HT-29 (cell line): Measurements from ENCODE around the gene IGFL4. TPM values are rescaled to one million over a fixed set of nuclear protein-coding genes. Genes with fewer than 3 reads are reported as not detected.

Source experiments
- DNase-seq: peaks from one replicate; pipeline ENCODE4 v3.0.0-alpha.2; 2015; ENCODE audit warnings: low spot score
- total RNA-seq: library from RNA; depleted of rRNA; stranded (reverse); fragments of >200 nt; shearing (Covaris generic); gene quantifications from 2 replicates; pipeline ENCODE4 v1.2.3, GENCODE V29; 2014

Gene IGFL4
- total RNA-seq, 1 experiment from 2014 or later, result 4.2 TPM

DNA sequence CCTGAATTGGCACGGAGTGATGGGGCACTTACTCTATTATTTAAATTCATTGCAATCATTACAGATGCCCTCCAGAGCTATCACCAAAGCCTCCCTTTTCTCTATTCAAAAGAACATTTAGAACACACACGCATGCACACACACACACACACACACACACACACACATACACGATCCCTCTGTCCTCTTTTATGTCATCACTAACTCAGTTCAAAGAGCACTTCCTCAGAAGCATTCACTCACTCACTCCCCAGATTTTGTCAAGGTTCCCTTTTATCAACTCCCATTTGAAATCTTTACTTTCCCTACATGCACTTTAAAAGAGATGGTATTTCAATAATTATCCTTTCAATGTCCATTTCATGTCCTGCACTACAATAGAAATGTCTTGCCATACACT is 22.4 kb upstream of the IGFL4 start:
- no peak for DNase-seq

DNA sequence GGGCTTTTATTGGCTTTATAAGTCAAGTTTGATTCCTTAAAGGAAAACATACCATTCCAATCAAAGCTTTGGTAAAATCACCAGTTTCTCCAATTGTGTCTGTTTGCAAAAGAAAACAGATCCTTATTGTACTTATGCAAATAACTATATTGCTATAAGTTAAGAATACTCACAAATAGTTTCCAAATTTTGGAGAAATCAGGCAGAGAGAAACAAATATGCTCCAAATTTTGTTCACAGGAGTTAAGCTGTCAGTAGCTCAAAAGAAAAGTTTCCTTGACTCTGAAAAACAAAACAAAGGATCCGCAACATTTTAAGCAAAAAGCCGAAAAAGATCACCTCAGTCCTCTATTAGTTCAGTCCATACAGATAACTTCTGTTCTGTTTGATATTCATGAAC is 19.2 kb upstream of the IGFL4 start:
- DNase-seq, result no peak

DNA sequence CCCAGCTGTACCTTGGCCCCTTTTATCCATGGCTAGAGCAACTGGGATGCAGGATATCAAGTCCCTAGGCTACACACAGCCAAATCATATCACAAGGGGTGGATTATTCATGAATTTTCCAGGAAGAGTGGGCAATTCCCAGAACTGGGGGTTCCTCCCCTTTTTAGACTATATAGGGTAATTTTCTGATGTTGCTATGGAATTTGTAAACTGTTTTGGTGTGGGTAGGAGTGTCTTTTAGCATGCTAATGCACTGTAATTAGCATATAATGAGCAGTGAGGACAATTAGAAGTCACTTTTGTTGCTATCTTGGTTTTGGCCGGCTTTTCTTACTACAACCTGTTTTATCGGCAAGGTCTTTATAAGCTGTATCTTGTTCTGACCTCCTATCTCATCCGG is 18.0 kb upstream of the IGFL4 start:
- DNase-seq, result no peak

DNA sequence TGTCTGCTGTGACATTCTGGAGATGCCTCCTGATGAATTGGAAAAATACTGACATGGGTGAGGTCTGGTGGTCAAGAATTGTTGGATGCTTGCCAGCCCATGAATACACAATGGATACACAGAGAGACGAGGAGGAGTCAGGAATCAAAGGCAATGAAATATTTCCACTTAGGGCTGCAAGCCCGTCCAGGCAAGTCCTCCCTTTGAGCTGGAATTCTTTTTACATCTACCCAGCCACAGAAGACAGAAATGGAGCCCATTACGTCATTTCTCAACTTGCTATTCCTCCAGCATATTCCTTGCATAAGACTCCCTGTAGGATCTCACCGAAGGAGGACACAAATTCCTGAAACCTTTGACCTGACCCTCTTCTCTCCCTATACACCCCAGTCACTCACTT is 15.7 kb upstream of the IGFL4 start:
- peak; percentile 76 for DNase-seq

DNA sequence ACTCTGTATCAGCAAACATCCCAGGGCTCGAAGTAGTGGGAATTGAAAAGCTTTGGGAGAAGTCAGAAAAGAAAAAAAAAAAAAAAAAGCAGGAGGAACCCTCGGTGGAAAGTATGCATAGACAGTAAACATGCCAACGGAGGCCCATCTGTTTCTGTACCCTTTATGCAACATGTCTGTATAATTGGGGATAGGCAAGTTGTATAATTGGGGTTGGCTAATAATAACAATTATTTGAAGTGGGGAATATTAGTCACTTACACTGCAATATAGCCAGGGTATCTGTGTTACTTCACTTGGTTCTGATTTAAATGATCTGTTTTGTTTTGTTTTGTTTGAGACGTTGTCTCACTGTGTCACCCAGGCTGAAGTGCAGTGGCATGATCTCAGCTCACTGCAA is 12.1 kb upstream of the IGFL4 start:
- DNase-seq, result no peak

DNA sequence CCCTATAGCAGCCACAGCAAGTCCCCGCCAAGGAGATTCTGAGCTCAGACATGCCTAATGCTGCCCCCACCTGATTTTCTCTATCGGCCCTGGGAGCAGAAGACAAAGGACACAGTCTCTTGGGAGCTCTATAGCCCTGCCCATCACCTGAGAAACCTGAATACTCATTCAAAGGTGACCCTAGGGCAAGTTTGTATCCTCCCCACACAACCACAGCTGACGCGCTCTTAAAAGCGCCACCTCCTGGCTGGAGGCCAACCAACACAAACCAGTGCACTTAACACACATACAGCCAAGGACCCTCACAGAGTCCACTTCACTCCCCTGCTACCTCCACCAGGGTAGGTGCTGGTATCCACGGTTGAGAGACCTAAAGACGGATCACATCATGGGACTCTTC is 8.8 kb upstream of the IGFL4 start:
- DNase-seq, result no peak

DNA sequence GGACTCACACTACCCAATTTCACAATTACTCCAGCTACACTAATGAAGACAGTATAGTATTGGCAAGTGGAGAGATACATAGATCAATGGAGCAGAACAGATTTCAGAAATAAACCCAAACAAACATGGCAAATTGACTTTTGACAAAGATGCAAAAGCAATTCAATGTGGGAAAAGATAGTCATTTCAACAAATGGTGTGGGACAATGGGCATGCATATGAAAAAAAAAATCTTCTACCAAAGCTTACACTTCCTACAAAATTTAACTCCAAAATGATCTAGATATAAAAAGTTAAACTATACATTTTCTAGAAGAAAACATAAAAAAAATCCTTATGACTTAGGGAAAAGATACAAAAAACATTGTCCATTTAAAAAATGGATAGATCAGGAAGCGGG is 2.7 kb upstream of the IGFL4 start:
- no peak for DNase-seq

DNA sequence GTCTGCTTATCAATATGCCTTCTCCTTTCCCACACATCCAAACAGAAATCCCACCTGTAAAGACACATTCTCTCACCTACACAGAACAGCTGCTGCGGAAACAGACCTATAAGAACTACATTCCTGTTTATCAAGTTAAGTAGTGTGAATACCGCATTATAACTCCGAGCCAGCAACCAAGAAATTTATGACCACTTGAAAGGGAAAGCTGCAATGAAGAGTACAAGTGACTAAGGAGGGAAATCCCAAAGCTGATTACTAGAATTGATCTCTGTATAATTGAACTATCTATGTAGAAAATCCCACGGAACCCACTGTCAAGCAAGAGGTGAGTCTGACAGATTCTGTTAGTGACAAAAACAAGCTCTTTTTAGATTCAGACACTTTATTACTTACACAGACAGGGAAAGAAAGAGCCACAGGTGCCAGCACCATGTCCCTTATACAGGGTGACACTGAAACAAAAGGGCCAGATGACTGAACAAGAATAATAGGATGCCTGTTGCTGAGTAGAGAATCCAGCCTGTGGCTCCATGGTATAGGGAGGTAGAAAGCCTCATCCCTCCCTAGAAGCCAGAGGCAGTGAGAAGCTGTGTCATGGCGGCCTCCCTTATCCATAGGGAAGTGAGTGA is 1.6 kb upstream of the IGFL4 start:
- DNase-seq, result peak; percentile 82

DNA sequence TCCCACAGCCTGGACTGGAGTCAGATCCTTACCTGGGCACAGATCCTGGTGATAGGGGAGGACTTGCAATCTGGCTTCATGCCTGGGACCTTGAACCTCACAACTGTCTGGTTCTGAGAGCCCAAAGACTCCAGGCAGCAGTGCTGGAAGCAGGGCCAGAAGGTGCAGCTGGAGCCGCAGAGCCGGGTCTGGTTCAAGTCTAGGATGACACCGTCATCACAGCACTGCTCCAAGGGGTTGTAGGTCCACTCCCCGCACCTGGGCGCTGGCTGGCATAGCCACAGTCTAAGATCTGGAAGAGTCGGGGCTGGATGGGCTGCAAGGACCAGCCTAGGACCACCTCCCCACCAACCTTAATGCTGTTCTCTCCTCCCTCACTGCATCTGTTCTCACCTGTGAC is 677 bp downstream of the IGFL4 start:
- DNase-seq, result no peak

DNA sequence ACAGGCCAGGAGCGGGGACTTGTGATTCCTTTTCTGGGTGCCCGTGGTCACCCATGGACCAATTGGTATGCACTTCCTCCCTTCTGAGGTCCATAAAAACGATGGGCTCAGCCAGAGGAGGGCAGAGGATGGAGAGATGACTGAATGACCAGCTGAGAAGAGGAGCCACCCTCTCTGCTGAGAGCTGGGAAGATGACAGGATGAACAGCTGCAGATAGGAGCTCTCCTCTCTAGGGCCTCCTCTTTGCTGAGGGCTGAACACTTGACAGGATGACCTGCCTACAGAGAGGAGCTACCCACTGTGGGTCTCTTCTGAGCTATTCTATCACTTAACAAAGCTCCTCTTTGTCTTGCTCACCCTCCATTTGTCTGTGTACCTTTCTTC is 4.1 kb downstream of the IGFL4 start:
- DNase-seq, result peak; percentile 48

DNA sequence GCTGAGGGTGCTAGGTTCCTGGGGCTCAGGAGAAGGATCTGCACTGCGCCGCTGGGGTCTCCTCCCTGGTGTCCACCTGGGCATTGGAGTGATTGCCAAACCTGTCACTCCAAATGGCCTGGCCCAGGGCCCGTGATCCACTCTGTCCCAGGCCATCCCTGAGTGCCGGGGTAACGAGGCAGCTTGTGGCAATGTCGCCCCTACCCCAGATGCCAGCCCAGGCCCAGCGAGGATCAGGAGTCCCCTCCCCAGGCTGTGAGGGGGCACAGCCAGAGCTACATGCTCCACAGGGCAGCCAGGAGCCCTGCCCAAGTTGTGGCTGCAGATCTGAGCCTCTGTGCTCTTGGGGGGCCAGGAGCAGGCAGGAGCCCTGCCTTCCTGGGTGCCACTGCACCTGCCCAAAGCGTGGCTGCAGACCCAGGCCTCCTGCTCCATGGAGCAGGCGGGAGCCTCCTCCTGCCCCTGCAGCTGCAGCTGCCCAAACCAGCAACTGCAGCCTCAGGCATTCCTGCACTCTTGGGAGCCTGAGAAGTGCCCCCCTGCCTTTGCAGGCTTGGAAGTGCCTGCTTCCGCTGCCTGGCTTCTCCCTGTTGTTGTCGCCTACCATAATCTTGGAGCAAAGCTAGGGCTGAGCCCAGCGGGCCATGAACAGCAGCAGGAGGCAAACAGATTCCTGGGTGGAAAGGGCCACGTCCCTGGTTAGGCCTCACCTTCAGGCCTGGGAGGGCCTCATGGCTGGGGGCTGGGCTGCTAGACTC is 4.6 kb downstream of the IGFL4 start:
- no peak for DNase-seq

DNA sequence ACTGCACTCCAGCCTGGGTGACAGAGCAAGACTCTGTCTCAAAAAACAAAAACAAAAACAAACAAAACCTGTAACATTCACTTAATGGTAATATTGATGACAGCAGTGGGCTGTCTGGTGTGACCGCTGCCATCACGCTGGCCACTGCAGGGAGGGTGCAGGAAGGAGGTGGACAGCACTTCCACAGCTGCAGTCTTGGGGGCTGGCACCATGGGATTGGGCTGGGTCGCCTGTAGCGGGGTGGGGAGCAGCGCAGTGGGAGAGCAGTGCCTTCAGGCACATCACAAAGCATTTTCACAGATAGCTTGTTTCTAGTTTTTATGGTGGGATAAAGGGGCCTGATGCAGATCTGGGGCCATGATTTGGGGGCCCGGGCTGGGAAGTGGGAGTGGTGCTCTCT is 5.3 kb downstream of the IGFL4 start:
- DNase-seq, result no peak

DNA sequence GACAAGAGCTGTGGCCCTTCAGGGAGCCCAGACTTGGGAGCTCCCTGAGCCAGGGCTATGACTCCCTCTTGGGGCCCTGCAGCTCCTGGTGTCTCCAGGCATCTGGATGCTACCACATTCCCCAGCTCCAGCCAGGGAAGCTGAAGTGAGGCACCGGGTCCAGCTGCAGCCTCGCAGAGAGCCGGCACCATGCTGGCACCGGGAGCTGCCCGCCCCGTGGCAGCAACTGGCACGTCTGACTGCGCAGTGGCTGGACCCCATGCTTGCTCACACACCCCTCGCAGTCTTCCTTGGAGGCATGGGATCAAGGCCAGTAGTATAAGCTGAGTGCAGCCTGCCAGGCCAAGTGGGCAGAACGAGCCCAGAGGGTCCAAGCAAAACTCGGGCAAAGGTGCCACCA is 7.4 kb downstream of the IGFL4 start:
- DNase-seq, result no peak

DNA sequence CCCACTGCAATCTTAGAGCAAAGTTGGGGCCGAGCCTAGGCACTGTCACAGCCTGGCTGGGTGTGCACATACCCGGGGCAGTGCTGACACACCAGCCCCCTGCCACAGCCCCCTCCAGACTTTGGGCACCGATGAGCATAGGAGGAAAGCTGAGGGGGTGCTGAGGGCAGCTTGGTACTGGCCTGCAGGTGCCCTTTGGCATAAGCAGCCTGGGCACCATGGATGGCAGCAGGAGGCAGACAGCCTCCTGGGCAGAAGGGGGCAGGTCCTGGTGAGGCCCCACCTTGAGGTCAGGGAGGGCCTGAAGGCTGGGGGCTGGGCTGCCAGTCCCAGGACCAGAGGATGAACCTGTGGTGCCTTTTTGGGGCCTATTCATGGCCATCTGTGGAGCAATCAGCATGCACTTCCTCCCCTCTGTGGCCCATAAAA is 8.2 kb downstream of the IGFL4 start:
- DNase-seq, result no peak

DNA sequence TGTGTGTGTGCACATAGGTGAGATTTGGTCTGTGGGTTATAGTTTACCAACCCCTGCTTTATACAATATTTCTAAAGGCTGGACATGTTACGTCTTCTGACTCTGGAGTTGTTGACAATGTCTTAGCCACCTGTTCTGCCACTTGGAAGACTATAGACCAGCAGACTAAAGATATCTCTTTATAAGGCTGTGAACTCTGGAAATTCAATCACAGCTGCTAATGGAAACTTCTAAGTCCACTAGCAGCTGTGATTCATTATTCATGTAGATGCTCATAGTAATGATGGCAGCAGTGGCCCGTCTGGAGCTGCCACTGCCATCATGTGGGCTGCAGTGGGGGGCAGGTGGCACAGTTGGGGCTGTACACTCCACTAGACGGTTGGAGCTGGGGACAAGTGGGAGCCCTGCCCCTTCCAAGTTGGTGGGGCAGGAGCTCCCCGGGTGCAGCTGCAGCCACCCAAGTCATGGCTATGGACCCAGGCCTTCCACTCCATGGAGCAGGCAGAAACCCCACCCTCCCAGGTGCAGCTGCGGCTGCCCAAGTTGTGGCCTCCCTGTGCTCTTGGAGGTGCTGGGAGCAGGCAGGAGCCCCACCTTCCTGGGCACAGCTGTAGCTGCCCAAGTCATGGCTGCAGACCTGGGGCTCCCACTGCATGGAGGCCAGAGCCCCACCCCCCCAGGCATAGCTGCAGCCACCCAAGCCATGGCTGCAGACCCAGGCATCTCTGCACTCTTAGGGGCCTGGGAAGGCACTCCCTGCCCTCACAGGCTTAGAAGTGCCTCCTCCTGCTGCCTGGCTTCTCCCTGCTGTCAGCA is 8.8 kb downstream of the IGFL4 start:
- no peak for DNase-seq

DNA sequence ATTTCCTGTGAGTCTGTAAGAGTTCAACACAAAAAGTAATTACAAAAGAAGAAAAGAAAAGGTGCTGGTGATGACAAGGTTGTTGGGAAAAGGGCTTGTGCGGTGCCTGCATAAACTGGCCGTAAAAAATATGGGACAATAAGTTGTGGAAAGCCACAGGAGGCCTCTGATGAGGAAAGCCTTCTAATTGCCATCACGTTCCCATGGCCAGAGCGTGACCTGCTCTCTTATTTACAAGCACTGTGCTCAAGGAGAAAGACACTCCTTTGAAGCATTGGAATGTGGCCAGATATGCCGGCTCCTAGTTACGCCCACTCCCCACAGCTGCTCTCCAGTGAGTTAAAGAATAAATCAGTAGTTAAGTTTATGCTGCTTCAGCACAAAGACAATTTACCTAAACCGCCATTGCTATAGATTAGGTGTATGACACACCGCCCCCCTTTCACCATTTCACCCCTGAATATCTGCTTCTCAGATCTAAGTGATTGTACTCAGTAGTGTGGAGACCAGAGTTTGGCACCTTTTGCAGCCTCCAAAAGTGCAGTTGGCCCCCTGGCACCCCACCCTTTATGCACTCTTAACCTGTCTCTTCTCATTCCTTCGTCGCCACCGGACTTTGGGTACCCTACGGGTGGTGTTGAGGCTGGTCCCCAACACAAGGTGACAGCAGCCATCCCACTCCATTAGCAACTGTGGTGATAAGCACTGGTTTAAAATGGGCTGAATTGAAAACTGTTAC is 9.8 kb downstream of the IGFL4 start:
- peak; percentile 65 for DNase-seq

DNA sequence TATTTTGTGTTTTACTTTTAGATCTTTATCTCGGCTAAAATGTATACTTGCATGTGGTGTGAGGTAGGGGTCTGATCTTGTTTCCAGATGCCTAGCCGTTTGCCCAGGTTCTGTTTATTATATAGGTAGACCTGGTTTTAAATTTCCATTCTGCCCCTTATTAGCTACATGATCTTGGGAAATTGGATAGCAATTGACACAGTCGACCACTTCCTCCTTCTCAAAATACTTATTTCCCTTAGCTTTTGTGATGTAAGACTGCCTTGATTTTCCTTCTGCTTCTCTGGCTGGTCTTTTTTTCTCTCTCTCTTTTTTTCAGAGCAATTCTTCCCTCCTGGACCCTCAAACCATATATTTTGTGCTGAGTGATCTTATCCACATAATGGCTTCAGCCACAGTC is 15.0 kb downstream of the IGFL4 start:
- no peak for DNase-seq

DNA sequence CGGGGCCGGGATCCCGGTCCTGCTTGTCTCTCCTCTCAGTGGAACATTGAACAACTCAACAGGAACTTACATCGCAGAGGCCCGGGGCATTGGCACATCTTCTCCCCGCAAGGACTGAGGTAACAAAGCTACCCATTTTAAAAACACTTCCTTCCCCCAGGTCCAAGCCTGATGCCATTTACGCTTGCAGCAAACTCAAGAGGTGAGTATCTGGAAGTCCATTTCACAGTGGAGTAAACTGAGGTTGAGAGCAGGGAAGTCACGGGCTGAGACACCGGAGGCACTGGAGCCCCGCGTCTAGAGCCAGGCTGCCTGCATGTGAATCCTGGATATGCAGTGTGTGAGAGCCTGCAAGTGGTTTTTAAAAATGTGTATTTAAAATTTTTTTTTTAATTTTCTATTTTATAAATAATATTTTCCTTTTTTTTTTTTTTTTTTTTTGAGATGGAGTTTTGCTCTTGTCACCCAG is 17.5 kb downstream of the IGFL4 start:
- DNase-seq, result no peak

DNA sequence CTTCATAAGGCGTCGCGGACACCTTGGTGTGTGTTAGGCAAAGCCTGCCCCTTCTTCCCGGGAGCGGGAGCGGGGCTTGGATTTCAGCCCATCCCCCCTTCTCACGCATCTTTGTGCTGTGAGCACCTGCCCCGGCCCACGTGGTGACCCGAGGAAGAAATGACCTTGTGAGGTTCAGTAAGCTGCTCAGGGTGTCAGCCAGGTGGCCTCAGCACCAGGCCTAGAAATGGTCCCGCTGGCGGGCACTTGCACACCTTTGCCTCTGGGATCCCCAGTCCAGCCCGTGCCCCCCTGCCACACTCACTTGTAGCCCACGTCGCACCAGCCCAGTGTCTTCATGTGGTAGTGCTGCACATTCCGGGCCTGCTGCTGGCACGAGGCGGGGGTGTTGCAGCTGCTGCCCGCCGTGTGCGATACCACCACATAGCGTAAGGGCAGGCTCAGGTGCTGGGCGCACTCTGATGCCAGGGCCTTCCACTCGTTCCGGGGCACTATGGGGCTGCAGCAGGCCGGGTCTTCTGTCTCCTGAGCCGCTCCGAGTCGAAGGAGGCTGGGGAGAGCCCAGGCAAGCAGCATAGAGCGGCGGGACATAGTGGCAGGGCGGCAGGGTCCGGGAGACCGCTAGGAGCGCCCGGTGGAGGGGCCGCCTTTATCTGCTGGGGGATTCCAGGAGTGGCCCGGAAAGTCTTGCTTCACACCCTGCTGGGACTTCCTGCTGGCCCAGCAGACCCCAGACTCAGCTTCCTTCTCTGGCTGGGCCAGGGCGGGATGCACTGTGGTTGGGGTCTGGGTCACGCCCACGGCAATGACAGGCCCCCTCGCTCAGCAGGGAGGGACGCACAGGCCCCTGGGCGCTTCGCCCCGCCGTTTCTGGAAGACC is 18.1 kb downstream of the IGFL4 start, which contains the start of gene PGLYRP1:
TSS of gene PGLYRP1 (minus strand) at position 623 of the 880 bp plus-strand sequence. CDS start at position 591, 32 bp downstream.
- no peak for DNase-seq

DNA sequence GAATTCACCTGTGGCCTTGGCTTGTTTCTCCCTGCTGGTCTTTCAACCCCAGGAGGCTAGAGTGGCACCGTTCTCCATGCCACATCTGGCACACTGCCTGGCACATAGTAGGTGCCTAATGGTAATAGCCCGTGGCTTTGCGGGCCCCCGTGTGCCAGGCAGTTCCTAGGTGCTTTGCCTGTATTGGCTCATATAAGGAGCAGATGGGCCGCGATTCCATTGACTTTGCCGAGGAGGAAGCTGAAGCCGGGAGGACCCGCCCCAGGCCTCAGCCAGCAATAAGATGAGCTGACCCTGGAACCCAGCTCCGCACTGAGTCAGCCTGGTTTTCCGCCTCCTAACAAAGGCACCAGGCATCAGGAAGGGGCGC is 18.8 kb downstream of the IGFL4 start:
- DNase-seq, result no peak
